AG10803 (cell line): ENCODE results near the gene SCO2.

Experiments used
- DNase-seq: peaks from one replicate; pipeline ENCODE4 v3.0.0; 2010; ENCODE audit warnings: low read depth
- H3K4me3 ChIP-seq: 2 replicates; pipeline ENCODE4 v1.5.1; 2011; ENCODE audit warnings: mild to moderate bottlenecking, low read length, control low read depth
- TF ChIP-seq, protein P1 (sequence below): conservative IDR thresholded peaks from 2 replicates; pipeline ENCODE4 v1.5.1; 2011; ENCODE audit warnings: mild to moderate bottlenecking, low read length, control low read depth, inconsistent platforms

Gene SCO2, protein sequence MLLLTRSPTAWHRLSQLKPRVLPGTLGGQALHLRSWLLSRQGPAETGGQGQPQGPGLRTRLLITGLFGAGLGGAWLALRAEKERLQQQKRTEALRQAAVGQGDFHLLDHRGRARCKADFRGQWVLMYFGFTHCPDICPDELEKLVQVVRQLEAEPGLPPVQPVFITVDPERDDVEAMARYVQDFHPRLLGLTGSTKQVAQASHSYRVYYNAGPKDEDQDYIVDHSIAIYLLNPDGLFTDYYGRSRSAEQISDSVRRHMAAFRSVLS

DNA sequence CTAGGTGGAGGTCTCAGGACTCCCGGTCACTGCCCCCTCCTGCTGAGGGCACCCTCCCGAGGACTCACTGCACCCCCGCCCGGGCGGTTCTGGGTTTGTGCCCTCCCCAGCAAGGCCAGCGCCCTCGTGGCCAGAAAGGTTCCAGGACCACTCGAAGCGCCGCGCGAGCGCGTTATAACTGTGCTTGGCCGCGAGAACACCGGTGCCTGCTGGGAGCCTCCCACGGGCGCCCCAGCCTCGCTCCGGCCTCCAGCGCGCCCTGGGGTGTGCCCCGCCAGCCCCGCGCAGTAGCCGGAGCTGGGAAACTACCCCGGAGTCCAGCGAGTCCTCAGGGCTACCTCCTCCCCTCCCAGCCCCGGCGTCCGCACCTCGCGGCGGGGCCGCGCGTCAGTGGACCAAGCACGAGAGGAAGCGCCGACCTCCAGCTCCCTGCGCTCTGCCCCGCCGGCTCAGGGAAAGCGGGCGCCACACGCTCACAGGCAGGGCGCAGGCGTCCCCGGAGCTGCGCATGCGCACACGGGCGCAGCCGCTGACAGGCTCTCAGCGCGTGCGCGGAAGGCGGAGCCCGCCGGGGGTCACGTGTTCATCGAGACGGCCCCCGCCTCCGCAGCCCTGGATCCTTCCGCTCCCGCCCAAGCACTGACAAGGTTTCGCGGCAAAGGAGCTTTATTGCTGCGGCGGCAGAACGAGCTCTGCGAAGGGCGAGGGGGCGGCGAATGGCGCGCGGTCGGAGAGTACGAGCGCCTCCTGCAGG, at the start of gene SCO2:
Gene SCO2, minus strand, starts transcription at position 495 of the 754 bp plus-strand sequence. CDS start 1,187 bp downstream, outside the sequence.
- TF ChIP-seq, protein P1, sequence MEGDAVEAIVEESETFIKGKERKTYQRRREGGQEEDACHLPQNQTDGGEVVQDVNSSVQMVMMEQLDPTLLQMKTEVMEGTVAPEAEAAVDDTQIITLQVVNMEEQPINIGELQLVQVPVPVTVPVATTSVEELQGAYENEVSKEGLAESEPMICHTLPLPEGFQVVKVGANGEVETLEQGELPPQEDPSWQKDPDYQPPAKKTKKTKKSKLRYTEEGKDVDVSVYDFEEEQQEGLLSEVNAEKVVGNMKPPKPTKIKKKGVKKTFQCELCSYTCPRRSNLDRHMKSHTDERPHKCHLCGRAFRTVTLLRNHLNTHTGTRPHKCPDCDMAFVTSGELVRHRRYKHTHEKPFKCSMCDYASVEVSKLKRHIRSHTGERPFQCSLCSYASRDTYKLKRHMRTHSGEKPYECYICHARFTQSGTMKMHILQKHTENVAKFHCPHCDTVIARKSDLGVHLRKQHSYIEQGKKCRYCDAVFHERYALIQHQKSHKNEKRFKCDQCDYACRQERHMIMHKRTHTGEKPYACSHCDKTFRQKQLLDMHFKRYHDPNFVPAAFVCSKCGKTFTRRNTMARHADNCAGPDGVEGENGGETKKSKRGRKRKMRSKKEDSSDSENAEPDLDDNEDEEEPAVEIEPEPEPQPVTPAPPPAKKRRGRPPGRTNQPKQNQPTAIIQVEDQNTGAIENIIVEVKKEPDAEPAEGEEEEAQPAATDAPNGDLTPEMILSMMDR, result peak; percentile 25; the same call in 1 of the 2 replicates
- peak; percentile 96 for DNase-seq

DNA sequence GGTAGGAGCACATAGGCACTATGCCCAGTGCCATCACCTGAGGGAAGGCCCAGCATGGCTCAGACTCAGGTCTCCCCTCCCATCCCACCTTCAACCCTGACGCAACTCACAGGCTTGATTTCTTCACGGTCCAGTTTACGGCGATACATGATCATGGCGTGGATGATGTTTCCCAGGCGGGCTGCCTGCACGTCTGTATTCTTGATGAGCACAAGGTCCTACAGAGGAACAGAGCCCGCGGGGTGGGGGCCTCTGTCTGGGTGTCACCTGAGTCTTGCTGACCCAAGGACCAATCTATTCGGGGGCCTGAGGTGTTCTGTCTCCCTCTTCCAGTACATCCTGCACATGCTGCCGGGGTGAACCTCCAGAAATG, 49.0 kb upstream of the SCO2 start:
- DNase-seq, result no peak
- no peak overlapping the region for H3K4me3 ChIP-seq
- TF ChIP-seq, protein P1, result no peak

More for the DNA sequence above, at the start of gene SCO2:
- peak within 1 kb of the TSS; percentile 75 for H3K4me3 ChIP-seq

DNA sequence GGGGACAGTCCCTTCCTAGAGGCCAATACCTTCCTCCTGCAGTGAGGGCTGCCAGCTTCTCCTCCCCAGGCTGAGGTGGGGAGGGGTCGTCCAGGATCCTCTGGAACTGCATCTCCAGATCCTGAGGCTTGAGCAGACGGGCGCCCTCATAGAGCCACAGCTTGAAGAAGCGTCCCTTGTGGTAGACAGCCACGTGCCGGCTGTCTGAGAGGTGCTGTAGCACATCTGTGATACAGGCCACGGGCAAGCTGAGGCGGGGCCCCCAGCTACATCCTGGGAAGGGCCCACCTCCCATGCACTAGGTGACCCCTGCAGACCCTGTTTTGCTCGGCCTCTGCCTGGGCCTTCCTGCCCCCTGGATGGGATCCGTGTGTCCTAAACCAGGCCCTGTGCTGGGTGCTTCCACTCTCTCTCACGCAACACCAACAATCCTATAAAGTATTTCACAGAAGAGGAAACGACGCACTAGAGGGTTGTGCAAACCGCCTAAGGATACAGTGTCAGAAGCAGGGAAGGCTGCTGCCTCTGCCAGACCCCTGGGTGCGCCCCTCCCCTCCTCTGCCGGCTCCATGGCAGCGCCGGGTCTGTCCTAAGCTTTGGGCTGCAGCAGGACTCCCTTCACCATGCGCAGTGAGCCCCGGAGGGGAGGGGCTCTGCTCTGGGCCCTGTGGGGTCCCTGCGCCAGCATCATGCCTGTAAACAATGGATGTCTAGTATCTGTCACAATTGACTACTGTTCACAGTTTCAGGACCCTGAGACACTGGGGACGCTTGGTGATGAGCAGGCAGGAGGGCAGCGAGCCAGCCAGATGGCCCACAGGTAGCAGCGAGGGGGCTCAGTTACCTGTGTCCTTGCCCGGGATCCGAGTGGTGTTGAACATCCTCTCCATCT, 48.3 kb upstream of the SCO2 start:
- DNase-seq, result no peak
- no peak overlapping the region for H3K4me3 ChIP-seq
- TF ChIP-seq, protein P1, result no peak

DNA sequence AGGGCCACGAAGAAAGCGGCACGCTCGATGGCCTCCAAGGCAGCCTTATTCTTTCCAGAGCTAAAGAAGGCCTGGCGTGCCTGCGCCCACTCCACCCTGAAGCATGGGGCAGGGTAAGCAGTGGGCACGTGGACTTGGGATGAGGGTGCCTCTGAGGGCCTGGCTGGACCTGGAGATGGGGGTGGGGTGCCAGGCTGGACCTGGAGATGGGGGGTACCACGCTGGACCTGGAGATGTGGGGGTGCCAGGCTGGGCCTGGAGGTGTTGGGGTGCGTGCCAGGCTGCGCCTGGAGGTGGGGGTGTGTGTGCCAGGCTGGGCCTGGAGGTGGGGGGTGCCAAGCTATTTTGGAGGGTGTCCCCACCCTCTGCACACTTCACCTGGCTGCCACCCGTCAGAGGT, 47.6 kb upstream of the SCO2 start:
- H3K4me3 ChIP-seq, result no peak overlapping the region
- TF ChIP-seq, protein P1, result no peak
- no peak for DNase-seq

DNA sequence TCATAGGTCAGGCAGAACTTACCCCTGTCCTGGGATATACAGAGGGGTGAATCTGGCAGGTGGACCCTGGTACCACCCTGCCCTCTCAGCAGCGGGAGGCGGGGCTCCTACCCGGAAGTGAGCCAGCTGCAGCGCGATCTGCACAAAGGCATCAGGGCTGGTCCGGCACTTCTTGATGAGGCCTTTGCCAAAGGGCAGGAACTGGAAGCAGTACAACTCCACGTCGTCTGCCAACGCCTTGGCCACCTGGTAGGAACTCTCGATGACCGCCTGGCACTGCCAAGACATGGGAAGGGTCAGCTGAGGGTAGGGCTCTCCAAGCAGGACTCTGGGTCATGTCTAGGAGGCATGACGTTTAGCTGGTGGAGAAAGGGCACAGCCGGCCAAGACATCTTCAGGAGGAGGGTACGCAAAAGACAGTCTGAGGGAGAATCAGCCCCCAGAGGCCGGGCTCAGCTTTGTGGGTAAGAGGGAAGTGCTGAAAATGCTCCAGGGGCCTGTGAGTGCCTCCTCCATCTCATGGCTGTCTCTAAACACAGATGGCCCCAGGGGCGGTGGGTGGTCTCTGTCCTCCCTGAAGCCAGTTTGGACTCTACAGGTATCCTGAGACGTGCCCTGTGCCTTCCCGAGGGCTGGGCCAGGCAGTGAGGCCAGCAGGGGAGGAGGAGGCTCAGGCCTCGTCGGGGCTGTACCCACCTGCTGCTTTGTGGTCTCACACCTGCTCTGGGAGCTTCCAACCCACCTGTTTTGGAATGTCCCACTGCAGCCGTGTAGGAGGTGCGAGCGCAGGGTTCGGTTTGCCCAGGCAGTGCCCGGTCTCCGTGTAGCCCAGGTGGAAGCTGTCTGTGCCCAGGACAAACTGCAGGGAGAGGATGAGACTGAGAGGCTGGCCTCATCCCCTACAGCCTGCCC, 46.1 kb upstream of the SCO2 start:
- no peak for DNase-seq
- H3K4me3 ChIP-seq, result no peak overlapping the region
- TF ChIP-seq, protein P1, result no peak

DNA sequence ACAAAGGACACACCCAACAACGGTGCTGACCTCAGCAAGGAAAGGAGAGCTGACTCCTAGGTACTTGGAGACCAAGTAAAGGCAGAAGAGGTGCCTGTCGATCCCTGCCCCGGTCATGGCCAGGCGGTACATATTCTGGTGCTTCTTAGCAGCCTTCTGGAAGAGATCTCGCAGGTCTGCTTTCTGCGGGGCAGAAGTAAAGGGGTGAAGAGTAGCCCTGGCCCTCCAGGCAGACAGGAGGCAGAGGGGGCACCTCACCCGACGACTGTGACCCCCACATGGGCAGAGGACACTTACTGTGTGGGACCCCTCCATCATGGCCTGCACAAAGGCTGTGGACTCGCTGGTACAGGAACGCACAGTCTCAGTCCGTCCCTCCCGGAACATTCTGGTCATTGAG, 45.5 kb upstream of the SCO2 start:
- no peak for DNase-seq
- H3K4me3 ChIP-seq, result no peak overlapping the region
- TF ChIP-seq, protein P1, result no peak
